Measurements from ENCODE around the gene RNASEH2A. TPM values are rescaled to one million over a fixed set of nuclear protein-coding genes. Genes with fewer than 3 reads are reported as not detected.

The RNASEH2A gene
- total and polyA plus RNA-seq, 10 donors, result 4.4 to 15.9 (median 11.7) TPM

DNA sequence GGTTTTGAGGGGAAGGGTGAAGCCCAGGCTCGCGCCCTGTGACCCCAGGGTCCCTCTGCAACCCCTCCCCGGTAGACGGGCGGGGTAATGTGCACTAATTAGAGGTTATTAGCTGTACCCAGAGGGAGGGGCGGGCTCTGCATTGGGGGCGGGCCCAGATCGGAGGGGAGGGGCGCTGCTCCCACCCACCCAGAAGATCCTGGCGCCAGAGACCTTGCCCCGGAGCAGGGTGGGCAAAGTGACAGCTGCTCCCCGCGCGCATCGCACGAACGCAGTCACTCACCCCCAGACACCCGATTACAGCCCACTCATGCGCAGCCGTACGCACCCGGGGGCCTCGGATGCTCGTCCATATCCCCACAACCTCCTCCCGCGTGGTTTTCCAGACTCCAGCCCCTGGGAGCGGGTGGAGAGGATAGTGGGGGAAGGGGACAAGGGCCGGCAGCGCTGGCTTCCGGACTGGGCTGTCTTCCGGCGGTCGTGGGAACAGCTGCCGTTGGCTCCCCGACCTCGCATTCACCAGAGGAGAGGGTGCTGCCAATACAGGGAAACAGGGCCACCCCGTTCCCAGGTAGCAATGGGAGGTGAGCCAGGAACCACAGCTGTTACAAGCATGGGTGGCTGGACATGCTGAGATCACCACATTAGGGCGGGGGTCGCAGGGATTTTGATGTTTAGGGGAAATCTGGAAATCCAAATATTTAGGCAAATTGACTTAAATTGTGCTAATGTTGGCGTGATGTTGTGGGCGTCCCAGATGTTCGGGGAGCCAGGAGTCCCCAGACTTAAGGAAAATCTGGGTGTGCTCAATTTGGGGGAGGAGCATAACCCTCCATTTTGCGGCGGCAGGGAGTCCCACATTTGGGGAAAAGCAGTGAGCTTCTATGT is 28.1 kb upstream of the RNASEH2A start:
- 2 to 5% (median 3%) methylated on average over 30 to 44 of the region's 44 CpGs for WGBS, 5 donors
- peak; percentile 92 for DNase-seq
- no peaks in the 10 kb centered on the region for H3K36me3 ChIP-seq
- H3K4me1 ChIP-seq, result peaks cover 36 to 78% (median 68%) of the 10 kb centered on the region in 6 donors
- peak; percentile 71 to 87 (median 74) for TF ChIP-seq POLR2AphosphoS5 (IDR thresholded peaks at IDR 0.05)
- TF ChIP-seq, protein P1, sequence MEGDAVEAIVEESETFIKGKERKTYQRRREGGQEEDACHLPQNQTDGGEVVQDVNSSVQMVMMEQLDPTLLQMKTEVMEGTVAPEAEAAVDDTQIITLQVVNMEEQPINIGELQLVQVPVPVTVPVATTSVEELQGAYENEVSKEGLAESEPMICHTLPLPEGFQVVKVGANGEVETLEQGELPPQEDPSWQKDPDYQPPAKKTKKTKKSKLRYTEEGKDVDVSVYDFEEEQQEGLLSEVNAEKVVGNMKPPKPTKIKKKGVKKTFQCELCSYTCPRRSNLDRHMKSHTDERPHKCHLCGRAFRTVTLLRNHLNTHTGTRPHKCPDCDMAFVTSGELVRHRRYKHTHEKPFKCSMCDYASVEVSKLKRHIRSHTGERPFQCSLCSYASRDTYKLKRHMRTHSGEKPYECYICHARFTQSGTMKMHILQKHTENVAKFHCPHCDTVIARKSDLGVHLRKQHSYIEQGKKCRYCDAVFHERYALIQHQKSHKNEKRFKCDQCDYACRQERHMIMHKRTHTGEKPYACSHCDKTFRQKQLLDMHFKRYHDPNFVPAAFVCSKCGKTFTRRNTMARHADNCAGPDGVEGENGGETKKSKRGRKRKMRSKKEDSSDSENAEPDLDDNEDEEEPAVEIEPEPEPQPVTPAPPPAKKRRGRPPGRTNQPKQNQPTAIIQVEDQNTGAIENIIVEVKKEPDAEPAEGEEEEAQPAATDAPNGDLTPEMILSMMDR (IDR thresholded peaks at IDR 0.05 in 8 of 11, conservative IDR thresholded peaks at IDR 0.05 in 3 of 11), result no peak
- intact Hi-C loops (cut with DNase I; ENCODE audit: low total_unique reads), result no loop called here
- peak overlapping the region; percentile 31 to 79 (median 56) for H3K4me3 ChIP-seq
- peak overlapping the region; percentile 79 to 98 (median 96) for H3K27ac ChIP-seq
- no peaks in the 10 kb centered on the region for H3K9me3 ChIP-seq
- no peaks in the 10 kb centered on the region for H3K27me3 ChIP-seq (replicated peaks in 1 of 7)

DNA sequence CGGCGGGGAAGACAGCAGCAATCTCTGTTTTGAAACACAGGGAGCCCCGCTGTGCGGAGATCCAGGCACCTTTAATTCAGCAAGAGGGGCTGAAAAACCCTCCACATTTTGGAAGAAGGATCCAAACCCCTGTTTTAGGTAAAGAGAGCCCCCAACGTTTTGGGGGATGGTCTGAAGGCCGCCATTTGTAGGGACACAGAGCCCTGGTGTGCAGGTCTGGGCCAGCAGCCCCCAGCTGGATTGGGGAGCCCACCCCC is 27.6 kb upstream of the RNASEH2A start:
- Histone ChIP-seq H3K27ac (peak overlapping the region; percentile 79 to 98 (median 96)), H3K4me1 (peaks cover 41 to 84% (median 74%) of the 10 kb centered on the region in 6 donors), H3K27me3 (replicated peaks in 1 of 7) (no peaks in the 10 kb centered on the region), H3K36me3 (no peaks in the 10 kb centered on the region), H3K4me3 (peak overlapping the region in 6 of 8 donors; percentile 31 to 79 (median 59)), H3K9me3 (no peaks in the 10 kb centered on the region)
- intact Hi-C loops (cut with DNase I; ENCODE audit: low total_unique reads), result no loop called here
- 43 to 58% (median 52%) methylated on average over 6 of the region's 6 CpGs for WGBS, 5 donors
- TF ChIP-seq POLR2A (IDR thresholded peaks at IDR 0.05) (no peak), POLR2AphosphoS5 (IDR thresholded peaks at IDR 0.05) (no peak)
- TF ChIP-seq, protein P1 (IDR thresholded peaks at IDR 0.05 in 8 of 11, conservative IDR thresholded peaks at IDR 0.05 in 3 of 11), result no peak
- no peak for DNase-seq

DNA sequence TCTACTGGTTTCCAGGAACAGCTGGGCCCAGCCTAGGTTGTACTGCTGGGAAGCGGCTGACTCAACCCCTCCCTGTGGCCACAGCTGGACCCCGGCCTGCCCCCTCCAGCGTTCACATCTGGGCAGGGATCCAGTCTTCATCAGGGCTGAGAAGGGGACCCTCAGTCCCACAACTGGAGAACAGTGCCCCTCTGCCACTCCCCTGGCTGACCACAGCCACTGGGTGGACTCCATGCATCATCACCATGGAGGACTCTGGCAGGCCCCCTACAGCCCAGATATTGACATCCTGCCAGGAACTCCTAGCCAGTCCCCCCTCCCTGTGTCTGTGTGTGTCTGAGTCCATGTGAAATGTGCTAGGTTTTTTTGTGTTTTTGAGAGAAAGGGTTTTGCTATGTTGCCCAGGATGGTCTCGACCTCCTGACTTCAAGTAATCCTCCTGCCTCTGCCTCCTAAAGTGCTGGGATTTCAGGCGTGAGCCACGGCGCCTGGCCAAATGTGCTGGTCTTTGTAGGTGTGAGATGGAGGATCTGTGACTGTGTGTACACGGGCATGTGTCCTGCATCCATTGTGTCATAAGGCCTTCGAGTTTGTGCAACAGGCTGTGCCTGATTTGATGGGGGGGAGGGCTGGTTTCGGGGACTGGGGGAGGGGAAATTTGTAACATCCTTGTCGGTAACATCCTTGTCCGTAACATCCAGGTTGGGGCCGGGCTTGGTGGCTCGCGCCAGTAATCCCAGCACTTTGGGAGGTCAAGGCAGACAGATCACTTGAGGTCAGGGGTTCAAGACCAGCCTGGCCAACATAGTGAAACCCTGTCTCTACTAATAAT is 27.0 kb upstream of the RNASEH2A start:
- H3K4me1 ChIP-seq, result peaks cover 47 to 90% (median 80%) of the 10 kb centered on the region in 6 donors
- peak in 2 of 3 donors; percentile 42 to 74 for TF ChIP-seq POLR2AphosphoS5 (IDR thresholded peaks at IDR 0.05)
- no peak for TF ChIP-seq POLR2A (IDR thresholded peaks at IDR 0.05)
- TF ChIP-seq, protein P1 (IDR thresholded peaks at IDR 0.05 in 8 of 11, conservative IDR thresholded peaks at IDR 0.05 in 3 of 11), result peak in 1 of 11 experiments; percentile 18
- H3K27ac ChIP-seq, result peak overlapping the region; percentile 79 to 98 (median 96)
- H3K36me3 ChIP-seq, result no peaks in the 10 kb centered on the region
- DNase-seq, result peak; percentile 83
- H3K9me3 ChIP-seq, result no peaks in the 10 kb centered on the region
- intact Hi-C loops (cut with DNase I; ENCODE audit: low total_unique reads), result no loop called here
- no peaks in the 10 kb centered on the region for H3K27me3 ChIP-seq (replicated peaks in 1 of 7)
- WGBS, 5 donors, result 39 to 65% (median 60%) methylated on average over 7 to 15 of the region's 15 CpGs
- H3K4me3 ChIP-seq, result peak overlapping the region in 5 of 8 donors; percentile 52 to 79 (median 59)

DNA sequence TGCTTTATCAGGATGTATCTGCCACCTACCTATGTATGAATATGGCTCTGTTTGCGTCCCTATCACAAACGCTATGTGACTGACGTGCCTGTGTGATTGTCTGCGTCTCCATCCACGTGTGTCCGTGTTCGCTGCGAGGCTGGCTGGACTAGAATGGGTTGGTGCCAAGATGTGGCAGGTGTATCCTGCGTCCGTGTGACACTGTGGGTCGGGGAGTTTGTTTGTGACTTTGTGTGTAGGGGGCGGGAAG is 24.3 kb upstream of the RNASEH2A start:
- H3K9me3 ChIP-seq, result no peaks in the 10 kb centered on the region
- no peaks in the 10 kb centered on the region for H3K36me3 ChIP-seq
- intact Hi-C loops (cut with DNase I; ENCODE audit: low total_unique reads), result no loop called here
- peak overlapping the region; percentile 30 to 66 (median 45) for H3K4me3 ChIP-seq
- H3K27me3 ChIP-seq (replicated peaks in 1 of 7), result no peaks in the 10 kb centered on the region
- peaks cover 65 to 97% (median 88%) of the 10 kb centered on the region in 6 donors for H3K4me1 ChIP-seq
- 0 to 3% (median 1%) methylated on average over 8 to 12 of the region's 12 CpGs for WGBS, 5 donors
- DNase-seq, result no peak
- TF ChIP-seq POLR2AphosphoS5 (IDR thresholded peaks at IDR 0.05), result peak in 1 of 3 donors; percentile 98
- TF ChIP-seq, protein P1 (IDR thresholded peaks at IDR 0.05 in 8 of 11, conservative IDR thresholded peaks at IDR 0.05 in 3 of 11), result no peak
- peak in 1 of 3 donors; percentile 88 for TF ChIP-seq POLR2A (IDR thresholded peaks at IDR 0.05)
- H3K27ac ChIP-seq, result peak overlapping the region; percentile 95 to 100 (median 100)
